Peyer's patch (tissue), 4 donors: Measurements from ENCODE around the gene MCF2L2.

ENCODE experiments used
- CTCF ChIP-seq, 6 experiments: fragments of 450-650 bp in 4 of 6; fragments of 200-600 bp in 2 of 6; sonication (generic) in 1 of 6; IDR thresholded peaks; one replicate each; pipeline ENCODE4 v1.5.1; 2017 to 2019; ENCODE audit warnings: antibody characterized with exemption in 6 of 6, mild to moderate bottlenecking in 3 of 6, moderate library complexity in 1 of 6
- POLR2A ChIP-seq, 2 donors: fragments of 450-650 bp; IDR thresholded peaks; one replicate each; pipeline ENCODE4 v1.5.1; 2017; ENCODE audit warnings: antibody characterized with exemption in 2 of 2, mild to moderate bottlenecking in 2 of 2, moderate library complexity in 2 of 2

DNA sequence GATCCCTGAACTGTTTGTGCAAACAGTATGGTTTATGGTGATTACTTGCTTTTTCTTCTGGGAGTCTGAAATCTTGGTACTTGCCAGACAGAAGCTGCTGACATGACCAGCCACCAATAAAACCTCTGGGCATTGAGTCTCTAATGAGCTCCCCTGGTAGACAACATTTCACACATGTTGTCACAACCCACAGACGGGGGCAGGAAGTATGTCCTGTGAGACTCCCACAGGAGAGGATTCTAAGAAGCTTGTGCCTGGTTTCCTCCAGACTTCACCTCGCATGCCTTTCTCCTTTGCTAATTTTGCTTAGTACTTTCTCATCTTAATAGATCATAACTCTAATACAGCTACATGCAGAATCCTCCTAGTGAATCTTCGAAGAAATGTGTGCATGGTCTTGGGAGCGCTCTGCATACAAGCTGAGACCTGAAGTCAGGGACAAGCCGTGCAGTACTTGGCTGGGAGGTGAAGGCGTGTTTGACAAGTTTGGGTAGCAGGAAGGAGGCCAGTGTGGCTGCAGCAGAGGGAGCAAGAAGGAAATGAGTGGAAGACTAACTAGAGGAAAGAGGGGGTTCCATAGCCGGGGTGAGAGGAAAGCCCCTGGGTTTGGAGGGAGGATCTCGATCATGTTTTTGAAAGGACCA is 126.4 kb downstream of the MCF2L2 start:
- TF ChIP-seq CTCF (IDR thresholded peaks at IDR 0.05) (no peak), POLR2A (IDR thresholded peaks at IDR 0.05) (no peak)
